SK-N-SH (cell line): ENCODE results near the gene RSAD2. TPM values are rescaled to one million over a fixed set of nuclear protein-coding genes. Genes with fewer than 3 reads are reported as not detected.

Experiments used
- CTCF ChIA-PET: fragments of 300-600, 350-600 bp; formaldehyde crosslinking; extraction: SDS; loops from one replicate; lab custom pipeline; 2021; lab: Yijun Ruan, JAX
- POLR2A ChIA-PET: fragments of 350-600 bp; sonication (Branson Sonifier 250); formaldehyde crosslinking; extraction: SDS; loops from one replicate; lab custom pipeline; 2020; ENCODE audit warnings: antibody characterized with exemption, inconsistent platforms; lab: Yijun Ruan, JAX
- DNase-seq: peaks from one replicate; pipeline ENCODE4 v3.0.0; 2012
- H2AFZ ChIP-seq: fragments of 200-600 bp; sonication (generic); 2 replicates; pipeline ENCODE4 v1.8.1; 2016; ENCODE audit warnings: antibody characterized with exemption, mild to moderate bottlenecking, low read depth
- H3F3A ChIP-seq: fragments of 200-600 bp; sonication (generic); replicated peaks from 2 replicates; pipeline ENCODE3; 2016; ENCODE audit warnings: antibody characterized with exemption, mild to moderate bottlenecking; ENCODE audit not compliant: insufficient read depth
- H3K27ac ChIP-seq, 2 experiments: fragments of 200-500 bp in 1 of 2; fragments of 200-600 bp in 1 of 2; sonication (Bioruptor generic) in 1 of 2; sonication (generic), shearing (Covaris generic) in 1 of 2; 2 replicates each; pipeline versions ENCODE4 v1.5.1 to v1.6.1; 2014 to 2016; ENCODE audit warnings: low read depth in 2 of 2, inconsistent platforms in 1 of 2, low read length in 1 of 2, mild to moderate bottlenecking in 1 of 2, mixed read lengths in 1 of 2
- H3K27me3 ChIP-seq: fragments of 200-600 bp; sonication (generic), shearing (Covaris generic); 2 replicates; pipeline ENCODE4 v1.6.1; 2016; ENCODE audit warnings: mixed run types; ENCODE audit not compliant: insufficient read depth
- H3K36me3 ChIP-seq, 2 experiments: fragments of 200-500 bp in 1 of 2; fragments of 200-600 bp in 1 of 2; sonication (Bioruptor generic) in 1 of 2; sonication (generic) in 1 of 2; replicated peaks in 1 of 2; 2 replicates each; pipeline versions ENCODE3 to v1.5.1; 2014 to 2016; ENCODE audit warnings: low read length in 1 of 2, mild to moderate bottlenecking in 1 of 2; ENCODE audit not compliant: insufficient read depth in 2 of 2, control insufficient read depth in 1 of 2
- H3K4me1 ChIP-seq, 2 experiments: fragments of 200-500 bp in 1 of 2; fragments of 200-600 bp in 1 of 2; sonication (Bioruptor generic) in 1 of 2; sonication (generic), shearing (Covaris generic) in 1 of 2; 2 replicates each; pipeline versions ENCODE4 v1.5.1 to v1.6.1; 2014 to 2016; ENCODE audit warnings: low read depth in 1 of 2, low read length in 1 of 2, mixed run types in 1 of 2; ENCODE audit not compliant: insufficient read depth in 2 of 2, control insufficient read depth in 1 of 2
- H3K4me2 ChIP-seq: fragments of 200-600 bp; sonication (generic), shearing (Covaris generic); 2 replicates; pipeline ENCODE4 v1.6.1; 2017; ENCODE audit warnings: mixed run types
- H3K4me3 ChIP-seq, 2 experiments: fragments of 200-500 bp in 1 of 2; fragments of 200-600 bp in 1 of 2; sonication (Bioruptor generic) in 1 of 2; sonication (generic), shearing (Covaris generic) in 1 of 2; 2 replicates each; pipeline versions ENCODE4 v1.5.1 to v1.8.1; 2014 to 2016; ENCODE audit warnings: low read depth in 2 of 2, inconsistent platforms in 1 of 2, low read length in 1 of 2, mild to moderate bottlenecking in 1 of 2, mixed read lengths in 1 of 2, moderate library complexity in 1 of 2
- H3K79me2 ChIP-seq: fragments of 200-600 bp; sonication (generic); 2 replicates; pipeline ENCODE4 v1.8.1; 2017; ENCODE audit warnings: mild to moderate bottlenecking; ENCODE audit not compliant: insufficient read depth
- H3K9ac ChIP-seq: fragments of 200-600 bp; sonication (generic); 2 replicates; pipeline ENCODE4 v1.6.1; 2017; ENCODE audit warnings: mixed run types
- H3K9me2 ChIP-seq: fragments of 200-600 bp; sonication (generic); 2 replicates; pipeline ENCODE4 v1.6.1; 2017; ENCODE audit warnings: mixed run types
- H3K9me3 ChIP-seq: fragments of 200-600 bp; sonication (generic); 2 replicates; pipeline ENCODE4 v1.6.1; 2017; ENCODE audit warnings: mixed run types, mild to moderate bottlenecking, moderate library complexity
- H4K20me1 ChIP-seq: fragments of 200-600 bp; sonication (generic); 2 replicates; pipeline ENCODE4 v1.6.1; 2017; ENCODE audit warnings: mild to moderate bottlenecking, mixed run types; ENCODE audit not compliant: insufficient read depth
- CHD2 ChIP-seq: fragments of 150-350 bp; IDR thresholded peaks from 2 replicates; pipeline ENCODE4 v1.6.1; 2018; ENCODE audit warnings: low read length; ENCODE audit not compliant: partially characterized antibody
- CTCF ChIP-seq: fragments of 200-600 bp; sonication (generic); IDR thresholded peaks from 2 replicates; pipeline ENCODE4 v1.6.1; 2017; ENCODE audit warnings: antibody characterized with exemption, mild to moderate bottlenecking, moderate library complexity
- EP300 ChIP-seq, 2 experiments: IDR thresholded peaks; 2 replicates each; pipeline versions ENCODE4 v1.4.0 to v1.6.1; 2012; ENCODE audit warnings: borderline replicate concordance in 1 of 2, low read depth in 1 of 2, low read length in 1 of 2
- FOXJ3 ChIP-seq: sonication (generic); formaldehyde crosslinking; IDR thresholded peaks from 2 replicates; pipeline ENCODE4 v1.5.1; 2020; ENCODE audit warnings: mild to moderate bottlenecking, missing genetic modification reagents
- FOXM1 ChIP-seq: IDR thresholded peaks from 2 replicates; pipeline ENCODE4 v1.4.0; 2012; ENCODE audit warnings: low read depth, mild to moderate bottlenecking
- GABPA ChIP-seq: IDR thresholded peaks from 2 replicates; pipeline ENCODE4 v1.4.0; 2012; ENCODE audit warnings: low read depth, mild to moderate bottlenecking
- MEF2A ChIP-seq: IDR thresholded peaks from 2 replicates; pipeline ENCODE4 v1.4.0; 2012; ENCODE audit warnings: low read depth, borderline replicate concordance
- MXI1 ChIP-seq: IDR thresholded peaks from 2 replicates; pipeline ENCODE4 v1.6.1; 2012; ENCODE audit warnings: mild to moderate bottlenecking, low read depth, low read length, improper control_type of control experiment
- NRF1 ChIP-seq: IDR thresholded peaks from 2 replicates; pipeline ENCODE4 v1.6.1; 2012; ENCODE audit warnings: low read depth, mild to moderate bottlenecking, low read length
- PBX3 ChIP-seq: IDR thresholded peaks from 2 replicates; pipeline ENCODE4; 2012
- POLR2AphosphoS5 ChIP-seq: IDR thresholded peaks from 2 replicates; pipeline ENCODE4 v1.6.1; 2012; ENCODE audit warnings: low read depth, low read length
- RCOR1 ChIP-seq: fragments of 150-350 bp; IDR thresholded peaks from 2 replicates; pipeline ENCODE4 v1.6.1; 2017; ENCODE audit warnings: antibody characterized with exemption, low read length
- RXRA ChIP-seq: IDR thresholded peaks from 2 replicates; pipeline ENCODE4 v1.4.0; 2012; ENCODE audit warnings: low read depth, mild to moderate bottlenecking, borderline replicate concordance
- SMC3 ChIP-seq: IDR thresholded peaks from 2 replicates; pipeline ENCODE4 v1.6.1; 2012; ENCODE audit warnings: low read depth, low read length, improper control_type of control experiment
- TAF1 ChIP-seq: IDR thresholded peaks from 2 replicates; pipeline ENCODE4 v1.6.1; 2012; ENCODE audit warnings: low read depth, mild to moderate bottlenecking, low read length, moderate library complexity, borderline replicate concordance
- TCF12 ChIP-seq: IDR thresholded peaks from 2 replicates; pipeline ENCODE4 v1.4.0; 2012
- USF2 ChIP-seq: fragments of 150-350 bp; IDR thresholded peaks from 2 replicates; pipeline ENCODE4 v1.6.1; 2017; ENCODE audit warnings: antibody characterized with exemption, low read length, low read depth, borderline replicate concordance
- YY1 ChIP-seq: IDR thresholded peaks from 2 replicates; pipeline ENCODE4 v1.4.0; 2012; ENCODE audit warnings: low read depth, mild to moderate bottlenecking
- WGBS: methylation state at CpG from one replicate; pipeline ENCODE4 v1.1.6; 2017; ENCODE audit warnings: low lambda C conversion rate; 5-methylcytosine and 5-hydroxymethylcytosine counted together
- polyA plus RNA-seq, 3 experiments: library from polyadenylated mRNA; depleted of rRNA; stranded (reverse); fragments of >200 nt; gene quantifications; 2 replicates each; pipeline ENCODE4 v1.2.3, GENCODE V29; 2012
- TF ChIP-seq, protein P1 (sequence below): IDR thresholded peaks from 2 replicates; pipeline ENCODE4 v1.4.0; 2012; ENCODE audit warnings: low read depth
- TF ChIP-seq, protein P2 (sequence below): IDR thresholded peaks from 2 replicates; pipeline ENCODE4 v1.4.0; 2012; ENCODE audit warnings: low read depth, borderline replicate concordance
- TF ChIP-seq, protein P3 (sequence below): fragments of 150-350 bp; IDR thresholded peaks from 2 replicates; pipeline ENCODE4 v1.6.1; 2016; ENCODE audit warnings: mild to moderate bottlenecking, low read depth, low read length

RSAD2 gene
- polyA plus RNA-seq, 1 of the 3 experiments (the other 2 are of a cell fraction), result 0.35 TPM

GRCh38 chr2:6885968-6886367, 8.4 kb downstream of the RSAD2 start (continued):
- TF ChIP-seq NRF1 (no peak), TCF12 (no peak)
- TF ChIP-seq, protein P1, sequence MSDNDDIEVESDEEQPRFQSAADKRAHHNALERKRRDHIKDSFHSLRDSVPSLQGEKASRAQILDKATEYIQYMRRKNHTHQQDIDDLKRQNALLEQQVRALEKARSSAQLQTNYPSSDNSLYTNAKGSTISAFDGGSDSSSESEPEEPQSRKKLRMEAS, result no peak

GRCh38 chr2:6887751-6888192, 10.2 kb downstream of the RSAD2 start:
- Histone ChIP-seq H3K4me3 (no peak overlapping the region), H3K27me3 (no peaks in the 10 kb centered on the region), H2AFZ (no peak overlapping the region), H3K79me2 (no peaks in the 10 kb centered on the region), H3K9me3 (no peaks in the 10 kb centered on the region)
- TF ChIP-seq CHD2 (no peak), USF2 (no peak), MEF2A (no peak), GABPA (no peak), YY1 (no peak), NRF1 (no peak), RXRA (no peak), MXI1 (no peak), EP300 (IDR thresholded peaks at IDR 0.05; ENCODE audit: borderline replicate concordance in 1 of 2, low read depth in 1 of 2, low read length in 1 of 2) (no peak), FOXJ3 (no peak), FOXM1 (no peak)
- TF ChIP-seq, protein P2, sequence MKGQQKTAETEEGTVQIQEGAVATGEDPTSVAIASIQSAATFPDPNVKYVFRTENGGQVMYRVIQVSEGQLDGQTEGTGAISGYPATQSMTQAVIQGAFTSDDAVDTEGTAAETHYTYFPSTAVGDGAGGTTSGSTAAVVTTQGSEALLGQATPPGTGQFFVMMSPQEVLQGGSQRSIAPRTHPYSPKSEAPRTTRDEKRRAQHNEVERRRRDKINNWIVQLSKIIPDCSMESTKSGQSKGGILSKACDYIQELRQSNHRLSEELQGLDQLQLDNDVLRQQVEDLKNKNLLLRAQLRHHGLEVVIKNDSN, result no peak
- TF ChIP-seq, all 33 proteins: peak for 0
- H3K4me2 ChIP-seq, result no peak overlapping the region
- DNase-seq, result no peak
- H3K36me3 ChIP-seq, result no peaks in the 10 kb centered on the region
- no peaks in the 10 kb centered on the region; a peak in 1 of 4 replicates for H3K4me1 ChIP-seq
- H3K27ac ChIP-seq, result no peak overlapping the region
- no peak overlapping the region for H3K9ac ChIP-seq
- no peaks in the 10 kb centered on the region for H3K9me2 ChIP-seq
- H3F3A ChIP-seq, result no peaks in the 10 kb centered on the region
- ChIA-PET POLR2A (no interaction called here), CTCF (interaction anchor here (0.6 to 7.5 kb wide), 10 partner anchors 8 to 247 kb away, joined by 3 to 73 read pairs (median 5); partner anchors contain the start of gene CMPK2)
- 41% methylated on average over 3 of the region's 3 CpGs for WGBS
- no peaks in the 10 kb centered on the region for H4K20me1 ChIP-seq

DNA sequence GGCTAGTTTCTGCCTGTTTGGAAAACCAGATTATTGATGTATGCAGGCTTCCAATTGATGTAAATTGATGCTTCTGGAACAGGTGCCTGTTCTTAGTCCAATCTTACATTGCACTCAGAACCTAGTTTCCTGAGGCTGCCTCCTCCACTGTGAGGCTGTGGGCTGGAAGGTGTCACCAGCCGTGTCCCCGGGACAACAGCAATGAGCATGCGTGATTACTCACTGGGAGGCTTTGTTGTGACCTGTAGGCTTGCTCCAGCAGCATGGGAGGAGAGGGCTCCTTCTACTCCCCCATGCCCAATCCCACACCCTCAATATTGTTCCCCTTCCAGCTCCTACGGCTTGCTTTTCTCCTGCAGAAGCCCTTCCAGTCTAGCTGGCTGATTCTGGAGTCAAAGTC, 11.1 kb downstream of the RSAD2 start:
- ChIA-PET POLR2A (no interaction called here), CTCF (interaction anchor here (1.2 to 7.5 kb wide), 7 partner anchors 7 to 209 kb away, joined by 3 to 73 read pairs (median 5); no protein-coding TSS in a partner anchor)
- DNase-seq, result no peak
- no peaks in the 10 kb centered on the region for H3K36me3 ChIP-seq
- 48% methylated on average over 3 of the region's 4 CpGs for WGBS
- no peak overlapping the region for H3K4me2 ChIP-seq
- H2AFZ ChIP-seq, result no peak overlapping the region
- no peak overlapping the region for H3K27ac ChIP-seq
- H4K20me1 ChIP-seq, result no peaks in the 10 kb centered on the region
- no peaks in the 10 kb centered on the region; a peak in 1 of 4 replicates for H3K4me1 ChIP-seq
- H3K4me3 ChIP-seq, result no peak overlapping the region
- no peaks in the 10 kb centered on the region for H3K79me2 ChIP-seq
- H3K27me3 ChIP-seq, result no peaks in the 10 kb centered on the region
- no peaks in the 10 kb centered on the region for H3F3A ChIP-seq
- no peaks in the 10 kb centered on the region for H3K9me3 ChIP-seq
- no peak overlapping the region for H3K9ac ChIP-seq
- no peaks in the 10 kb centered on the region for H3K9me2 ChIP-seq
- TF ChIP-seq, protein P3, sequence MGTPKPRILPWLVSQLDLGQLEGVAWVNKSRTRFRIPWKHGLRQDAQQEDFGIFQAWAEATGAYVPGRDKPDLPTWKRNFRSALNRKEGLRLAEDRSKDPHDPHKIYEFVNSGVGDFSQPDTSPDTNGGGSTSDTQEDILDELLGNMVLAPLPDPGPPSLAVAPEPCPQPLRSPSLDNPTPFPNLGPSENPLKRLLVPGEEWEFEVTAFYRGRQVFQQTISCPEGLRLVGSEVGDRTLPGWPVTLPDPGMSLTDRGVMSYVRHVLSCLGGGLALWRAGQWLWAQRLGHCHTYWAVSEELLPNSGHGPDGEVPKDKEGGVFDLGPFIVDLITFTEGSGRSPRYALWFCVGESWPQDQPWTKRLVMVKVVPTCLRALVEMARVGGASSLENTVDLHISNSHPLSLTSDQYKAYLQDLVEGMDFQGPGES, result no peak
- TF ChIP-seq POLR2AphosphoS5, result no peak
- no peak for TF ChIP-seq SMC3
- no peak for TF ChIP-seq TAF1
- no peak for TF ChIP-seq RCOR1
- TF ChIP-seq CTCF, result no peak
- TF ChIP-seq PBX3, result no peak
- no peak for TF ChIP-seq NRF1
- no peak for TF ChIP-seq EP300 (IDR thresholded peaks at IDR 0.05; ENCODE audit: borderline replicate concordance in 1 of 2, low read depth in 1 of 2, low read length in 1 of 2)
- no peak for TF ChIP-seq TCF12
